Skeletal muscle tissue (tissue), 4 donors: ENCODE measurements around the gene RPS6KA3. TPM values are rescaled to one million over a fixed set of nuclear protein-coding genes. Genes with fewer than 3 reads are reported as not detected.
A peak's percentile ranks its signal among the peaks of the same experiment; 100 is the strongest.
"Not testable (repeated sequence)": the region's sequence is repeated elsewhere in the genome, so short reads cannot be mapped to it uniquely, and the experiment has no call there.

ENCODE experiments used
- H3K27ac ChIP-seq: one replicate; pipeline ENCODE4 v1.7.0; 2013; ENCODE audit warnings: mild to moderate bottlenecking, low read depth, low read length, inconsistent platforms
- H3K27me3 ChIP-seq, 3 donors: one replicate each; pipeline ENCODE4 v1.7.0; 2013; ENCODE audit warnings: low read length in 3 of 3; ENCODE audit not compliant: control insufficient read depth in 3 of 3, insufficient read depth in 3 of 3
- H3K36me3 ChIP-seq, 3 donors: one replicate each; pipeline ENCODE4 v1.7.0; 2013; ENCODE audit warnings: low read length in 3 of 3; ENCODE audit not compliant: control insufficient read depth in 3 of 3, insufficient read depth in 3 of 3
- H3K4me1 ChIP-seq, 3 donors: one replicate each; pipeline ENCODE4 v1.7.0; 2013; ENCODE audit warnings: low read length in 3 of 3, mild to moderate bottlenecking in 3 of 3; ENCODE audit not compliant: control insufficient read depth in 3 of 3, insufficient read depth in 3 of 3
- H3K4me3 ChIP-seq, 3 donors: one replicate each; pipeline ENCODE4 v1.7.0; 2013; ENCODE audit warnings: low read length in 3 of 3
- H3K9ac ChIP-seq, 3 donors: one replicate each; pipeline ENCODE4 v1.7.0; 2013; ENCODE audit warnings: low read length in 3 of 3, mild to moderate bottlenecking in 3 of 3, moderate library complexity in 2 of 3, low read depth in 1 of 3
- H3K9me3 ChIP-seq, 3 donors: one replicate each; pipeline ENCODE4 v1.7.0; 2013; ENCODE audit warnings: low read length in 3 of 3; ENCODE audit not compliant: control insufficient read depth in 3 of 3
- total RNA-seq: library from RNA; depleted of rRNA; stranded (reverse); fragments of >200 nt; gene quantifications from one replicate; pipeline ENCODE4 v1.2.3, GENCODE V29; 2014
- donor health status: Osteomylitis.

Gene RPS6KA3
- total RNA-seq, 1 donor from 2014 or later, result 51.1 TPM

GRCh38 chrX:20140420-20140819, 126.3 kb downstream of the RPS6KA3 start:
- Histone ChIP-seq H3K9me3 (no peaks in the 10 kb centered on the region), H3K36me3 (peaks cover 0 to 22% (median 9%) of the 10 kb centered on the region in 3 donors), H3K4me3 (peak overlapping the region; percentile 81 to 91 (median 85)), H3K27ac (no peak overlapping the region), H3K9ac (peak overlapping the region in 1 of 3 donors; percentile 97), H3K27me3 (no peaks in the 10 kb centered on the region), H3K4me1 (peaks cover 6 to 12% (median 12%) of the 10 kb centered on the region in 3 donors)

DNA sequence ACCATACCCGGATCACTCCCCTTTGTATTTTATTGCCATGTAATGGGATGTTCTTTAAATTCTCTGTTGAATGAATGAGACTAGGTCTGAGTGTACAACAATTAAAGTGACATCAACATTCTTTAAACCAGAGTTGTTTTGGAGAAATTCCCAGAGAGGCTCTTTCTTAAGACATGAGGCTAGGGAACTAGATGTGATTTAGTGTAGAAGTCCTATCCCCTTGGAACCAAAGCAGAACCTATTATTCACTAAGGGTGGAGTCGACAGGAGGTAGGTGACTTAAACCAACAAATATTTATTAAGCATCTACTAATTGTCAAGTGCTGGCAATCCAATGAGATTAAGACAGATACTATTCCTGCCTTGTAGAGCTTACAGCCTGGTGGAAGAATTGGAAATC, 126.7 kb downstream of the RPS6KA3 start:
- no peaks in the 10 kb centered on the region for H3K9me3 ChIP-seq
- H3K9ac ChIP-seq, result peak overlapping the region in 1 of 3 donors; percentile 97
- peak overlapping the region in 2 of 3 donors; percentile 85 to 91 for H3K4me3 ChIP-seq
- peaks cover 6 to 12% (median 12%) of the 10 kb centered on the region in 3 donors for H3K4me1 ChIP-seq
- peaks cover 0 to 24% (median 9%) of the 10 kb centered on the region in 3 donors for H3K36me3 ChIP-seq
- no peaks in the 10 kb centered on the region for H3K27me3 ChIP-seq
- no peak overlapping the region for H3K27ac ChIP-seq

DNA sequence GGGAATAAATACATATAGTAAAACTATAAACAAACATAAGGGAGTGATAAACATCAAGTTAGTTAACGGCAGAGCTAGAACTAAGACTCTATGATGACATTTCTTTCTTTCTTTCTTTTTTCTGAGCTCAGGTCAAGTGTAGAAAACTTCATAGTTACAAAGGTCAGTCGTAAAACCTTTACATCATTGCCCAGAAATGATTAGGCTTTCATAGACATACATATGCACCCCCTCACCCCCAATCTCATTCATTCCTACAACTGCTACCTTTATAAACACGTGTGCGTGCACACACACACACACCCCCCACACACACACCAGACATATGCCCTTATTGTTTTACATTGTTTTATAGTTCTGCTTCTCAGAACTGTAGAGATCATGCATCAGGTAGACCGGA, 130.8 kb downstream of the RPS6KA3 start:
- Histone ChIP-seq H3K27me3 (no peaks in the 10 kb centered on the region), H3K36me3 (peaks cover 0 to 44% (median 27%) of the 10 kb centered on the region in 3 donors), H3K9me3 (no peaks in the 10 kb centered on the region), H3K9ac (no peak overlapping the region), H3K27ac (no peak overlapping the region), H3K4me3 (no peak overlapping the region), H3K4me1 (peaks cover 6 to 12% (median 12%) of the 10 kb centered on the region in 3 donors)

DNA sequence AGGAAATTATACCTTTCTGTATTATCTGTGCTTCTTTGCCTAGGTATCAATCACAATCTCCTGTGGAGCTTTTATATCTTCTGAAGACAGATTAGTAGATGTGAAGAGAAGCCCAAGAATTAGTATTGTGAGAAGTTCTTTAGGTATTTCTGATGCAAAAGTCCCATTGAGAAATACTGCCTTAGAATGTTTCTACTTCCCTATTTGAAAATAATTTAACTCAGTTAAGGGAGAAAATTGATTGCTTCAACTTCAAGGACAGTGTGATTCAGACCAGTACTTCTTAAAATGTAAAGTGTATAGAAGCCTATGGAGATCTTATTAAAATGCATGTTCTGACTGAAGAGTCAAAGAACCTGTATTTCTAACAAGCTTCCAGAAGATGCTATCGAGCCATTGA, 134.0 kb downstream of the RPS6KA3 start:
- Histone ChIP-seq H3K27me3 (no peaks in the 10 kb centered on the region), H3K27ac (no peak overlapping the region), H3K9ac (no peak overlapping the region), H3K4me3 (no peak overlapping the region), H3K4me1 (peaks cover 0 to 2% (median 0%) of the 10 kb centered on the region in 3 donors), H3K36me3 (peaks cover 3 to 60% (median 31%) of the 10 kb centered on the region in 3 donors), H3K9me3 (no peaks in the 10 kb centered on the region)

DNA sequence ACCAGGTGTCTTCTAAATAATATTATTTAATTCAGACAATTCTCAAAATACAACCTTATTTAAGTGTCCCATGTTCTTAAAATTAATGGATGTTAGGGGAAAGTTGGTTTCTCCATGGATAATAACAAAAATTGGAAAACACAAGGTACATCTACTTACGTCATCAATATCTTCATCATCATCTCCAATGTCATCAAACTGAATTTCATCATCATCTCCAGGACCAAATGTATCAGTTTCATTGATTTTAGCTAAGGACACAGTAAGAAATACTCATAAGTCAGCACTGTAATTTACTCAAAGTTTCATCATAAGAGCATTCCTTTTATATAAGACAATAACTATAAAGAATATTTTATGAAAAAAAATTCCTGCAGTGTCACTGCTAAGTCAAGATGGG, 136.4 kb downstream of the RPS6KA3 start:
- H3K27ac ChIP-seq, result no peak overlapping the region
- no peak overlapping the region for H3K9ac ChIP-seq
- no peaks in the 10 kb centered on the region for H3K4me1 ChIP-seq
- no peak overlapping the region for H3K4me3 ChIP-seq
- no peaks in the 10 kb centered on the region for H3K9me3 ChIP-seq
- H3K27me3 ChIP-seq, result no peaks in the 10 kb centered on the region
- H3K36me3 ChIP-seq, result peaks cover 3 to 43% (median 23%) of the 10 kb centered on the region in 3 donors

DNA sequence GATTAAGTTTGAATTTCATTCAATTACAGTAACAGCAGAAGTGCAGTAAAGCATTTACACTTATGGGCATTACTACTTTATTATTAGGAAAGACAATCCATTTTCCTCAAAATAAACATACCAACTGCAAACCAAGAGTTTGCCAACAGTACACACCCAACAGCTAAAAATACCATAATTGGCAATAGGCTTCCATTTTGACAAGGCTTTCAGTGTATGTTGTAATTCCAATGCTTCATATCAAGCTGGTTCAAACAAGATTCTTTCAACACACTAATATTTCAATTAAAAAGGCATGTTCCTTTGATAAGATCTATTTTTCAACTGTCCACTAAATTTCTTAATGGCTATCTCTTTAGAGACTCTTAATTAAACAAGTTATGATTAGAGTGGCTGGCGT, 137.2 kb downstream of the RPS6KA3 start:
- no peaks in the 10 kb centered on the region for H3K27me3 ChIP-seq
- no peak overlapping the region for H3K4me3 ChIP-seq
- H3K9me3 ChIP-seq, result no peaks in the 10 kb centered on the region
- peaks cover 5 to 43% (median 23%) of the 10 kb centered on the region in 3 donors for H3K36me3 ChIP-seq
- no peak overlapping the region for H3K9ac ChIP-seq
- H3K4me1 ChIP-seq, result no peaks in the 10 kb centered on the region
- no peak overlapping the region for H3K27ac ChIP-seq

GRCh38 chrX:20128670-20129069, 138.0 kb downstream of the RPS6KA3 start:
- no peaks in the 10 kb centered on the region for H3K4me1 ChIP-seq
- no peaks in the 10 kb centered on the region for H3K9me3 ChIP-seq

DNA sequence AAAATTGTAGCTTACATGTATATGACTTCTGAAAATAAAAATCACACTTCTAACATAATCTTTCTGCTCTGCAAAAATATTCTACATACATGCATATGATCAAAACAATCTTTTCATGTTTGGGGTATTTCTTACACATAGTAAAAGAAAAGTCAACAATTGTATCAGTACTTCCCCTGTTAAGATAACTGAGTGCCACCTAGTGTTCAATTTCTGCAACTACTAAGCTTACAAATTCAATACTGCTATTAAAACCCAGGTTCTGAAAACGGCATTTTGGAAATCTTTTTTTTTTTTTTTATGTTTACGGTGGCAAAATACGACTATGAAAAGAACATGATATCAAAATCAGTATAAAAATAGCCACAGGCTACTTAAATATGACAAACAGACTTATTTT, 139.3 kb downstream of the RPS6KA3 start:
- H3K27ac ChIP-seq, H3K4me1 ChIP-seq, H3K9ac ChIP-seq, H3K4me3 ChIP-seq, H3K9me3 ChIP-seq, H3K27me3 ChIP-seq: not testable (repeated sequence)
- peaks cover 5 to 34% (median 10%) of the 10 kb centered on the region in 3 donors for H3K36me3 ChIP-seq

More at GRCh38 chrX:20128670-20129069, 138.0 kb downstream of the RPS6KA3 start:
- H3K27ac ChIP-seq, result no peak overlapping the region
- H3K4me3 ChIP-seq, result no peak overlapping the region
- H3K27me3 ChIP-seq, result no peaks in the 10 kb centered on the region
- peaks cover 5 to 39% (median 22%) of the 10 kb centered on the region in 3 donors for H3K36me3 ChIP-seq
- no peak overlapping the region for H3K9ac ChIP-seq

DNA sequence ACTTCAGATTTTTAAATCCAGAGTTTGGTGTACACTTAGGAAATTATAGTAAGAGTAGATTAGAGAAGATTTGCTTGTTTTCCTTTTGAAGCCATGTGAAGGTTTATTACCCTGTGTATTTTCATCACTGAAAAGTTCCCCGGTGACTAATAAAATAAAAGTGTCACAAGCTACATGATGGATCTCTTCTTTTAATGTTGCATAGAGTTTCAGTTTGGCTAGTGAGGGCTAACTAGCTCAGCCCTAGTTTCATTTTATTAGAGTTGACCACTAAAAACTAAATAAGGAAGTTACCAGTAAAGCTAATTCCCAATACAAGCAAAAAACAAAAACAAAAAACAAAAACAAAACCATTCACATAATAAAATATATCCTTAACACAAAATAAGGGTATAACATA, 139.9 kb downstream of the RPS6KA3 start:
- not testable (repeated sequence) for H3K4me1 ChIP-seq, H3K4me3 ChIP-seq, H3K27ac ChIP-seq, H3K9me3 ChIP-seq, H3K9ac ChIP-seq, H3K27me3 ChIP-seq
- H3K36me3 ChIP-seq, result peaks cover 5 to 34% (median 7%) of the 10 kb centered on the region in 3 donors

DNA sequence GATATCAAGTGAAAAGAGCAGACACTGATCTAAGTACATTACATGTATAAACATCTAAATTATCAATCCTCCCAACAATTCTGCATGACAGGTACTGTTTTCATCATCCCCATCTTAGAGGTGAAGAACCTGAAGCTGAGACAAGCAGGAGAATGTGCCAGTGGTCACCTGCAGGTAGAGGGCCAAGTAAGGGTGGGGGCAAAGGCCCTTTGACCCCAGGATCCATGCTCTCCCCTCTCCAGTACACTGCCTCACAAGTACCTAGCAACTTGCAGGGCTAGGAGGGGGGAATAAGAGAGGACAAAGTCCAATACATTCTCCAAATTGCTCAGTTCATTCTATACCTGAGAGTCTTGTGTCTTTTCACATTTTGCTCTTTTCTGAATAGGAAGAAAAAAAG, 141.7 kb downstream of the RPS6KA3 start:
- Histone ChIP-seq H3K36me3 (peaks cover 4 to 18% (median 5%) of the 10 kb centered on the region in 3 donors), H3K27ac (no peak overlapping the region), H3K4me1 (no peaks in the 10 kb centered on the region), H3K9ac (no peak overlapping the region), H3K9me3 (no peaks in the 10 kb centered on the region), H3K4me3 (no peak overlapping the region), H3K27me3 (no peaks in the 10 kb centered on the region)
